GM12865 (cell line): Measurements from ENCODE around the gene CEP126.
"Not testable (repeated sequence)": the region's sequence is repeated elsewhere in the genome, so short reads cannot be mapped to it uniquely, and the experiment has no call there.

ENCODE experiments used
- DNase-seq: peaks from one replicate; pipeline ENCODE4 v3.0.0; 2010; ENCODE audit warnings: low read depth
- H3K4me3 ChIP-seq: 2 replicates; pipeline ENCODE4 v1.5.1; 2011; ENCODE audit warnings: mild to moderate bottlenecking, low read depth, low read length, control low read depth
- CTCF ChIP-seq: IDR thresholded peaks from 2 replicates; pipeline ENCODE4 v1.5.1; 2011; ENCODE audit warnings: low read length, control low read depth, low read depth, inconsistent platforms; ENCODE audit not compliant: insufficient read depth; ENCODE audit errors: missing control alignments

The CEP126 gene

GRCh38 chr11:101949680-101950220 is 34.9 kb downstream of the CEP126 start:
- TF ChIP-seq CTCF: no peak
- no peak overlapping the region for H3K4me3 ChIP-seq

GRCh38 chr11:101955278-101955677 is 40.5 kb downstream of the CEP126 start:
- no peak for TF ChIP-seq CTCF
- DNase-seq: no peak
- H3K4me3 ChIP-seq: no peak overlapping the region

More at GRCh38 chr11:101949680-101950220, 34.9 kb downstream of the CEP126 start:
- DNase-seq: no peak

GRCh38 chr11:101955701-101956100 is 40.9 kb downstream of the CEP126 start:
- DNase-seq: no peak
- TF ChIP-seq CTCF: no peak
- H3K4me3 ChIP-seq: no peak overlapping the region

- no peak for TF ChIP-seq CTCF
These were observed 45.4 kb downstream of the CEP126 start for GRCh38 chr11:101960231-101960630.

GRCh38 chr11:101964200-101964599 is 49.4 kb downstream of the CEP126 start:
- DNase-seq, H3K4me3 ChIP-seq: not testable (repeated sequence)

More at GRCh38 chr11:101960231-101960630, 45.4 kb downstream of the CEP126 start:
- DNase-seq: no peak
- H3K4me3 ChIP-seq: no peak overlapping the region

GRCh38 chr11:101974255-101974654 is 59.4 kb downstream of the CEP126 start:
- no peak overlapping the region for H3K4me3 ChIP-seq
- no peak for TF ChIP-seq CTCF
- DNase-seq: no peak

- TF ChIP-seq CTCF: no peak
- H3K4me3 ChIP-seq: no peak overlapping the region
- DNase-seq: no peak
These were observed 60.0 kb downstream of the CEP126 start for GRCh38 chr11:101974771-101975170.

- DNase-seq: no peak
- TF ChIP-seq CTCF: no peak
- H3K4me3 ChIP-seq: no peak overlapping the region
These were observed 60.9 kb downstream of the CEP126 start for GRCh38 chr11:101975734-101976133.
